ENCODE measurements around the gene PORCN. TPM values are rescaled to one million over a fixed set of nuclear protein-coding genes. Genes with fewer than 3 reads are reported as not detected.
"Not testable (repeated sequence)": the region's sequence is repeated elsewhere in the genome, so short reads cannot be mapped to it uniquely, and the experiment has no call there.

Gene PORCN
- total RNA-seq, 2 donors from 2014 or later: 15.0 to 19.1 TPM

- peaks cover 0 to 8% of the 10 kb centered on the region in 2 donors for H3K4me1 ChIP-seq (ENCODE audit: control insufficient read depth in 1 of 2, low read depth in 2 of 2)
- H3K9me3 ChIP-seq: no peaks in the 10 kb centered on the region
- DNase-seq (ENCODE audit: low spot score) (peak; percentile 93), ATAC-seq (ENCODE audit: insufficient number of reproducible peaks, low FRiP score, low read depth) (peak; percentile 95)
- peak; percentile 29 for TF ChIP-seq CTCF (IDR thresholded peaks at IDR 0.05)
- no peaks in the 10 kb centered on the region for H3K36me3 ChIP-seq
- no peaks in the 10 kb centered on the region for H3K27me3 ChIP-seq (replicated peaks; ENCODE audit: insufficient read depth)
- H3K4me3 ChIP-seq: peak within 1 kb of the TSS; percentile 86
- H3K27ac ChIP-seq: peak within 1 kb of the TSS; percentile 66 to 80
Measured at GRCh38 chrX:48539345-48540027, 30.7 kb downstream of the PORCN start, which contains the start of gene TBC1D25. TBC1D25 (plus strand) TSS chrX:48539714; CDS start chrX:48539798, 84 bp downstream.

GRCh38 chrX:48540028-48540375 lies 31.2 kb downstream of the PORCN start:
- Histone ChIP-seq H3K4me3 (peak overlapping the region; percentile 86), H3K27me3 (replicated peaks; ENCODE audit: insufficient read depth) (no peaks in the 10 kb centered on the region), H3K36me3 (peaks cover 3% of the 10 kb centered on the region), H3K9me3 (no peaks in the 10 kb centered on the region), H3K4me1 (ENCODE audit: control insufficient read depth in 1 of 2, low read depth in 2 of 2) (peaks cover 0 to 8% of the 10 kb centered on the region in 2 donors), H3K27ac (peak overlapping the region; percentile 66 to 80)
- ATAC-seq (ENCODE audit: insufficient number of reproducible peaks, low FRiP score, low read depth) (no peak), DNase-seq (ENCODE audit: low spot score) (no peak)
- no peak for TF ChIP-seq CTCF (IDR thresholded peaks at IDR 0.05)

- Histone ChIP-seq H3K27ac (peak overlapping the region in 1 of 2 donors; percentile 66), H3K9me3 (no peaks in the 10 kb centered on the region), H3K27me3 (replicated peaks; ENCODE audit: insufficient read depth) (no peaks in the 10 kb centered on the region), H3K36me3 (peaks cover 3% of the 10 kb centered on the region), H3K4me1 (ENCODE audit: control insufficient read depth in 1 of 2, low read depth in 2 of 2) (peaks cover 0 to 8% of the 10 kb centered on the region in 2 donors), H3K4me3 (peak overlapping the region; percentile 86)
- DNase-seq (ENCODE audit: low spot score) (no peak), ATAC-seq (ENCODE audit: insufficient number of reproducible peaks, low FRiP score, low read depth) (no peak)
- no peak for TF ChIP-seq CTCF (IDR thresholded peaks at IDR 0.05)
Measured at GRCh38 chrX:48540480-48540879, 31.7 kb downstream of the PORCN start.

- ATAC-seq (ENCODE audit: insufficient number of reproducible peaks, low FRiP score, low read depth) (no peak), DNase-seq (ENCODE audit: low spot score) (no peak)
- Histone ChIP-seq H3K27me3 (replicated peaks; ENCODE audit: insufficient read depth) (no peaks in the 10 kb centered on the region), H3K9me3 (no peaks in the 10 kb centered on the region), H3K27ac (no peak overlapping the region), H3K4me3 (no peak overlapping the region), H3K36me3 (peaks cover 3% of the 10 kb centered on the region), H3K4me1 (ENCODE audit: control insufficient read depth in 1 of 2, low read depth in 2 of 2) (peaks cover 0 to 8% of the 10 kb centered on the region in 2 donors)
- no peak for TF ChIP-seq CTCF (IDR thresholded peaks at IDR 0.05)
Measured at GRCh38 chrX:48541140-48541814, 32.5 kb downstream of the PORCN start.

GRCh38 chrX:48548871-48549270 lies 40.1 kb downstream of the PORCN start:
- DNase-seq (ENCODE audit: low spot score) (no peak), ATAC-seq (ENCODE audit: insufficient number of reproducible peaks, low FRiP score, low read depth) (no peak)
- Histone ChIP-seq H3K27me3 (replicated peaks; ENCODE audit: insufficient read depth) (no peaks in the 10 kb centered on the region), H3K4me3 (no peak overlapping the region), H3K4me1 (ENCODE audit: control insufficient read depth in 1 of 2, low read depth in 2 of 2) (no peaks in the 10 kb centered on the region), H3K27ac (no peak overlapping the region), H3K9me3 (no peaks in the 10 kb centered on the region), H3K36me3 (peaks cover 3% of the 10 kb centered on the region)
- TF ChIP-seq CTCF (IDR thresholded peaks at IDR 0.05): no peak

GRCh38 chrX:48555731-48556325 lies 47.0 kb downstream of the PORCN start:
- not testable (repeated sequence) for H3K27ac ChIP-seq; ATAC-seq (ENCODE audit: insufficient number of reproducible peaks, low FRiP score, low read depth); H3K9me3 ChIP-seq; H3K36me3 ChIP-seq; H3K4me1 ChIP-seq (ENCODE audit: control insufficient read depth in 1 of 2, low read depth in 2 of 2); DNase-seq (ENCODE audit: low spot score); H3K27me3 ChIP-seq (replicated peaks; ENCODE audit: insufficient read depth); H3K4me3 ChIP-seq

Data from thoracic aorta (tissue), 2 donors.